GM12892 (cell line): ENCODE data around the gene SLC16A8.

ENCODE experiments used
- POLR2A ChIP-seq: IDR thresholded peaks from 2 replicates; pipeline ENCODE4 v1.6.1; 2011; ENCODE audit warnings: low read depth, low read length, control low read depth
- POLR2AphosphoS5 ChIP-seq: IDR thresholded peaks from 2 replicates; pipeline ENCODE4 v1.6.1; 2011; ENCODE audit warnings: low read depth, low read length, control low read depth
- TAF1 ChIP-seq: IDR thresholded peaks from 2 replicates; pipeline ENCODE4 v1.6.1; 2011; ENCODE audit warnings: low read depth, mild to moderate bottlenecking, control low read depth, low read length, borderline replicate concordance

GRCh38 chr22:38067761-38068360, 16.1 kb downstream of the SLC16A8 start:
- TF ChIP-seq TAF1 (no peak), POLR2A (no peak), POLR2AphosphoS5 (no peak)
